C4-2B (cell line): ENCODE measurements around the gene PCDHGC5.

Experiments used
- ZFX ChIP-seq: fragments of 450-650 bp; IDR thresholded peaks from 2 replicates; pipeline ENCODE4 v1.6.1; 2017
- TF ChIP-seq, protein P1 (sequence below): fragments of 450-650 bp; conservative IDR thresholded peaks from 2 replicates; pipeline ENCODE4 v1.5.1; 2017; ENCODE audit warnings: mild to moderate bottlenecking

DNA sequence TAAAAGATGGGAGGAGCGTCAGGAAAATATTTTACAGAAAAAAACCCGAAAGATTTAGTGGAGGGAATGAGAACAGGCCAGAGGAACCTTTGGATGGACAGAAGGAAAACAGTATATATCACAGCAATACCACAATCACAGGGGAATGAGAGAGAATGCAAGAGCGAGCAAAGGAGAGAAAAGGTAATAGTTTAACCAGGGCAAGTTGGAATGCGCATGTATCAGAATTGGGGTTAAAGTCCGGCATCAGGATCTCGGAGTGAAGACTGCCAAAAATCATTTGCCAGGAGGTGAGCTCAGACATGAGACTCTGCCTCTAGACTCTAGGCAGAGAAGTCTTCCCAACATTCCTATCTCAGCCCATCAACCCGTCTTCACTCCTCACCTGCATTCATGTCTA lies 36.8 kb downstream of the PCDHGC5 start:
- TF ChIP-seq, protein P1, sequence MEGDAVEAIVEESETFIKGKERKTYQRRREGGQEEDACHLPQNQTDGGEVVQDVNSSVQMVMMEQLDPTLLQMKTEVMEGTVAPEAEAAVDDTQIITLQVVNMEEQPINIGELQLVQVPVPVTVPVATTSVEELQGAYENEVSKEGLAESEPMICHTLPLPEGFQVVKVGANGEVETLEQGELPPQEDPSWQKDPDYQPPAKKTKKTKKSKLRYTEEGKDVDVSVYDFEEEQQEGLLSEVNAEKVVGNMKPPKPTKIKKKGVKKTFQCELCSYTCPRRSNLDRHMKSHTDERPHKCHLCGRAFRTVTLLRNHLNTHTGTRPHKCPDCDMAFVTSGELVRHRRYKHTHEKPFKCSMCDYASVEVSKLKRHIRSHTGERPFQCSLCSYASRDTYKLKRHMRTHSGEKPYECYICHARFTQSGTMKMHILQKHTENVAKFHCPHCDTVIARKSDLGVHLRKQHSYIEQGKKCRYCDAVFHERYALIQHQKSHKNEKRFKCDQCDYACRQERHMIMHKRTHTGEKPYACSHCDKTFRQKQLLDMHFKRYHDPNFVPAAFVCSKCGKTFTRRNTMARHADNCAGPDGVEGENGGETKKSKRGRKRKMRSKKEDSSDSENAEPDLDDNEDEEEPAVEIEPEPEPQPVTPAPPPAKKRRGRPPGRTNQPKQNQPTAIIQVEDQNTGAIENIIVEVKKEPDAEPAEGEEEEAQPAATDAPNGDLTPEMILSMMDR, result no peak
- no peak for TF ChIP-seq ZFX
